Mononuclear cell (primary cell): ENCODE data around the gene ALDH18A1. TPM values are rescaled to one million over a fixed set of nuclear protein-coding genes. Genes with fewer than 3 reads are reported as not detected.

Source experiments
- H3K27me3 ChIP-seq: 2 replicates; pipeline ENCODE4 v1.6.0; 2011; ENCODE audit warnings: low read length, control low read depth; ENCODE audit not compliant: insufficient read depth
- H3K4me1 ChIP-seq: 2 replicates; pipeline ENCODE4 v1.5.1; 2011; ENCODE audit warnings: mild to moderate bottlenecking, low read length, control low read depth; ENCODE audit not compliant: insufficient read depth
- H3K4me3 ChIP-seq: 2 replicates; pipeline ENCODE4 v1.5.1; 2011; ENCODE audit warnings: mild to moderate bottlenecking, low read length, moderate library complexity
- H3K9me3 ChIP-seq: 2 replicates; pipeline ENCODE4 v1.5.1; 2011; ENCODE audit warnings: low read depth, mild to moderate bottlenecking, control low read depth, low read length
- total RNA-seq: library from RNA; depleted of rRNA; stranded (reverse); fragments of >200 nt; gene quantifications from one replicate; pipeline ENCODE4 v1.2.3, GENCODE V29; 2012

Gene ALDH18A1
- total RNA-seq, 1 donor = 5.9 TPM

GRCh38 chr10:95574649-95575365 is 81.7 kb downstream of the ALDH18A1 start:
- no peak overlapping the region for H3K4me3 ChIP-seq
- no peaks in the 10 kb centered on the region for H3K9me3 ChIP-seq
- no peaks in the 10 kb centered on the region for H3K27me3 ChIP-seq
- no peaks in the 10 kb centered on the region for H3K4me1 ChIP-seq

- no peak overlapping the region for H3K4me3 ChIP-seq
- no peaks in the 10 kb centered on the region for H3K27me3 ChIP-seq
- no peaks in the 10 kb centered on the region for H3K9me3 ChIP-seq
Measured at GRCh38 chr10:95573964-95574604, 82.4 kb downstream of the ALDH18A1 start.

GRCh38 chr10:95573527-95573926 is 83.0 kb downstream of the ALDH18A1 start:
- Histone ChIP-seq H3K9me3 (no peaks in the 10 kb centered on the region), H3K27me3 (no peaks in the 10 kb centered on the region), H3K4me1 (peaks cover 8% of the 10 kb centered on the region), H3K4me3 (no peak overlapping the region)

More at GRCh38 chr10:95573964-95574604, 82.4 kb downstream of the ALDH18A1 start:
- H3K4me1 ChIP-seq = peaks cover 3% of the 10 kb centered on the region

GRCh38 chr10:95572131-95572820 is 84.2 kb downstream of the ALDH18A1 start:
- Histone ChIP-seq H3K9me3 (no peaks in the 10 kb centered on the region), H3K4me1 (peaks cover 17% of the 10 kb centered on the region), H3K27me3 (no peaks in the 10 kb centered on the region), H3K4me3 (no peak overlapping the region)

- Histone ChIP-seq H3K9me3 (no peaks in the 10 kb centered on the region), H3K4me1 (peaks cover 17% of the 10 kb centered on the region), H3K27me3 (no peaks in the 10 kb centered on the region), H3K4me3 (no peak overlapping the region)
Measured at GRCh38 chr10:95571390-95571789, 85.1 kb downstream of the ALDH18A1 start.

- no peaks in the 10 kb centered on the region for H3K27me3 ChIP-seq
Measured at GRCh38 chr10:95569368-95569767, 87.1 kb downstream of the ALDH18A1 start.

GRCh38 chr10:95567903-95568630 is 88.4 kb downstream of the ALDH18A1 start:
- H3K4me1 ChIP-seq = peaks cover 17% of the 10 kb centered on the region
- no peaks in the 10 kb centered on the region for H3K27me3 ChIP-seq
- no peak overlapping the region for H3K4me3 ChIP-seq
- no peaks in the 10 kb centered on the region for H3K9me3 ChIP-seq

More at GRCh38 chr10:95569368-95569767, 87.1 kb downstream of the ALDH18A1 start:
- H3K9me3 ChIP-seq = no peaks in the 10 kb centered on the region
- H3K4me3 ChIP-seq = no peak overlapping the region
- H3K4me1 ChIP-seq = peaks cover 17% of the 10 kb centered on the region

GRCh38 chr10:95566136-95566535 is 90.4 kb downstream of the ALDH18A1 start:
- peaks cover 24% of the 10 kb centered on the region for H3K4me1 ChIP-seq
- no peaks in the 10 kb centered on the region for H3K9me3 ChIP-seq
- H3K27me3 ChIP-seq = no peaks in the 10 kb centered on the region
- H3K4me3 ChIP-seq = no peak overlapping the region

- H3K4me1 ChIP-seq = peaks cover 27% of the 10 kb centered on the region
- no peaks in the 10 kb centered on the region for H3K9me3 ChIP-seq
- peaks cover 2% of the 10 kb centered on the region for H3K27me3 ChIP-seq
- no peak overlapping the region for H3K4me3 ChIP-seq
Measured at GRCh38 chr10:95565336-95565735, 91.2 kb downstream of the ALDH18A1 start.

- Histone ChIP-seq H3K27me3 (peaks cover 10% of the 10 kb centered on the region), H3K9me3 (no peaks in the 10 kb centered on the region), H3K4me1 (peaks cover 28% of the 10 kb centered on the region), H3K4me3 (no peak overlapping the region)
Measured at GRCh38 chr10:95564291-95564690, 92.2 kb downstream of the ALDH18A1 start.

GRCh38 chr10:95562341-95562965 is 94.1 kb downstream of the ALDH18A1 start:
- peaks cover 11% of the 10 kb centered on the region for H3K4me1 ChIP-seq
- H3K4me3 ChIP-seq = no peak overlapping the region
- H3K9me3 ChIP-seq = no peaks in the 10 kb centered on the region
- peaks cover 17% of the 10 kb centered on the region for H3K27me3 ChIP-seq

GRCh38 chr10:95561864-95562177 is 94.7 kb downstream of the ALDH18A1 start:
- no peaks in the 10 kb centered on the region for H3K9me3 ChIP-seq
- peak overlapping the region; percentile 81 for H3K4me3 ChIP-seq
- peaks cover 17% of the 10 kb centered on the region for H3K27me3 ChIP-seq
- H3K4me1 ChIP-seq = peaks cover 11% of the 10 kb centered on the region

GRCh38 chr10:95561177-95561863 is 95.2 kb downstream of the ALDH18A1 start, which contains the start of gene SORBS1:
SORBS1 (minus strand) TSS chr10:95561371; CDS start chr10:95441135, 120,236 bp downstream.
- Histone ChIP-seq H3K4me3 (peak within 1 kb of the TSS; percentile 81), H3K4me1 (peaks cover 11% of the 10 kb centered on the region)

More at GRCh38 chr10:95561177-95561863, 95.2 kb downstream of the ALDH18A1 start, which contains the start of gene SORBS1:
- no peaks in the 10 kb centered on the region for H3K9me3 ChIP-seq
- peaks cover 17% of the 10 kb centered on the region for H3K27me3 ChIP-seq
